Mammary epithelial cell (primary cell): ENCODE results near the gene PIK3C3.

Experiments used
- EZH2 ChIP-seq: IDR thresholded peaks from 2 replicates; pipeline ENCODE4 v1.6.1; 2012; ENCODE audit warnings: low read length, inconsistent platforms, borderline replicate concordance
- TF ChIP-seq, protein P1 (sequence below), 2 donors: IDR thresholded peaks in 1 of 2; conservative IDR thresholded peaks in 1 of 2; 2 replicates each; pipeline ENCODE4 v1.5.1; 2011 to 2012; ENCODE audit warnings: inconsistent platforms in 2 of 2, low read length in 2 of 2, mild to moderate bottlenecking in 2 of 2, control low read depth in 1 of 2, low read depth in 1 of 2; ENCODE audit not compliant: insufficient read depth in 1 of 2; ENCODE audit errors: extremely low read depth in 1 of 2

DNA sequence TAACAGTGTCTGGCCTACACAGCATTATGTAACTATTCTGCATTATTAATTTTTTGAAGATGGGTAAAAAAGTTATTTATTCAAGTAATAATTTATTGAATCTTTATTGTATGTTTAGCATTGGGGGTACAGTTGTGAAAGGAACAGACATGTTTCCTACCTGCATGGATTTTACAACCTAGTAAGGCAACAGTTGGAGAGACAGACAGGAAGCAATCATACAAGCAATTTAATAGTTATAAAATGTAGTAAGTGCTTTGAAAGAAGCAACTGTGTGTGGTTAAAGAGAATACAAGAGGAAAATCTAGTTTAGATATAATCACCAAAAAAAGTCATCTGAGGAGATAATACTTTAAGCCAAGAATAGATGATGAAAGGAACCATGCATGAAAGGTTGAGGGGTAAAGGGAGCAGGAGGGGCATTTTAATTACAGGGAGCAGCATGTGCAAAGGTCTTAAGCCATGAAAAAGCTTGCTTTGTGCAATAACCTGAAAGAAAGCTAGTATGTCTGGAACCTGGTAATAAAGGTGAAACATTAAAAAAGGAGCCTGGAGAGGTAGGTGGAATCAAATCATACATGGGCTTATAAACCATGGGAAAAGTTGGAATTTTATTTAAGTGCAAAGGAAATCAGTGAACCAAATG, 140.8 kb downstream of the PIK3C3 start:
- TF ChIP-seq, protein P1, sequence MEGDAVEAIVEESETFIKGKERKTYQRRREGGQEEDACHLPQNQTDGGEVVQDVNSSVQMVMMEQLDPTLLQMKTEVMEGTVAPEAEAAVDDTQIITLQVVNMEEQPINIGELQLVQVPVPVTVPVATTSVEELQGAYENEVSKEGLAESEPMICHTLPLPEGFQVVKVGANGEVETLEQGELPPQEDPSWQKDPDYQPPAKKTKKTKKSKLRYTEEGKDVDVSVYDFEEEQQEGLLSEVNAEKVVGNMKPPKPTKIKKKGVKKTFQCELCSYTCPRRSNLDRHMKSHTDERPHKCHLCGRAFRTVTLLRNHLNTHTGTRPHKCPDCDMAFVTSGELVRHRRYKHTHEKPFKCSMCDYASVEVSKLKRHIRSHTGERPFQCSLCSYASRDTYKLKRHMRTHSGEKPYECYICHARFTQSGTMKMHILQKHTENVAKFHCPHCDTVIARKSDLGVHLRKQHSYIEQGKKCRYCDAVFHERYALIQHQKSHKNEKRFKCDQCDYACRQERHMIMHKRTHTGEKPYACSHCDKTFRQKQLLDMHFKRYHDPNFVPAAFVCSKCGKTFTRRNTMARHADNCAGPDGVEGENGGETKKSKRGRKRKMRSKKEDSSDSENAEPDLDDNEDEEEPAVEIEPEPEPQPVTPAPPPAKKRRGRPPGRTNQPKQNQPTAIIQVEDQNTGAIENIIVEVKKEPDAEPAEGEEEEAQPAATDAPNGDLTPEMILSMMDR (conservative IDR thresholded peaks at IDR 0.05 in 1 of 2, IDR thresholded peaks at IDR 0.05 in 1 of 2; ENCODE audit: extremely low read depth in 1 of 2, insufficient read depth in 1 of 2, low read depth in 1 of 2, low read length in 2 of 2), result no peak
- TF ChIP-seq EZH2, result no peak
